Measurements from ENCODE around the gene CCDC61.
A peak's percentile ranks its signal among the peaks of the same experiment; 100 is the strongest.

CCDC61 gene

GRCh38 chr19:46015687-46016425 is 20.6 kb downstream of the CCDC61 start:
- DNase-seq (ENCODE audit: low spot score), result no peak

DNA sequence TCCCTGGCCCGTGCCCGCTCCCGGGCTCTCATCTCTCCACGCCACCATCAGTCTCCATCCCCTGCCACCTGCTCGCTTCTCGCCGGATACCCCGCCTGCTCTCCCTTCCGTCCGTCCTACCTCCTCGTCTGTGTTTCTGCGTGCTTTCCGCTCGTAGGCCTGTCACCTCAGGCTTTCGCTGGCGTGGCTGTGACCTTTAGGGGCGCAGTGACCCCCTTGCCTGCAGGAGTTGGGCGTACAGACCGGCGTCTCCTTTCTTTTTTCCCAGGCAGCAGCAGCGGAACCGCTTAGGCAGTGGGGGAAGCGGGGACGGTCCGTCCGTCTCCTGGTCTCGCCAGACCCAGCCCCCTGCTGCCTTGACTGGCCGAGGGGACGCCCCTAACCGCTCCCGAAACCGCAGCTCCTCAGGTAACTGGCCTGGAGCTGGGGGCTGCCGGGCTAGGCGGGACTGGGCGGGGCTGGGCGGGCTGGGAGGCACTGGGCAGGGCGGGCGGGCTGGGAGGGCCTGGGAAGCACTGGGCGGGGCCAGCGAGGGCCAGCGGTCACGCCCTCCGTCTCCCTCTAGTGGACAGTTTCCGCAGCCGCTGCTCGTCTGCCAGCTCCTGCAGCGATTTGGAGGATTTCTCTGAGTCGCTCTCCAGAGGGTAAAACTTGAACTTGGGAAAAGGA is 21.3 kb downstream of the CCDC61 start:
- peak; percentile 87 for DNase-seq (ENCODE audit: low spot score)

DNA sequence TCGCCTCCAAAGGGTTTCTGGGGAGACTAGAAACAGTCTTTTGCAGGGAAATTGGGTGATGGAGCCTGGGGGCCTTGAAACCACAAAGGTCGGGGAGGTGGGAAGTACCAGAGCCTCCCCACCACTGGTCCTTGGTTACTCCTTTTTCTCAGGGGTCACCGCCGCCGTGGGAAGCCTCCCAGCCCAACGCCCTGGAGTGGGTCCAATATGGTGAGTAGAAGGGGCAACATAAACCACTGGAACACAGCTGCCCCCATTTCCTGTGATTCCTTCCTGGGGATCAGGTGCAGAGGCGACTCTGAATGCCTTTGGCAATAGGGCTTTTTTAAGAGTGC is 21.8 kb downstream of the CCDC61 start:
- no peak for DNase-seq (ENCODE audit: low spot score)

GRCh38 chr19:46017874-46018675 is 22.8 kb downstream of the CCDC61 start:
- DNase-seq (ENCODE audit: low spot score), result no peak

- DNase-seq (ENCODE audit: low spot score), result no peak
These were observed 23.5 kb downstream of the CCDC61 start for GRCh38 chr19:46018729-46019251.

- no peak for DNase-seq (ENCODE audit: low spot score)
These were observed 24.0 kb downstream of the CCDC61 start for GRCh38 chr19:46019270-46019669.

GRCh38 chr19:46020819-46021125 is 25.5 kb downstream of the CCDC61 start:
- DNase-seq (ENCODE audit: low spot score), result no peak

GRCh38 chr19:46021531-46022041 is 26.3 kb downstream of the CCDC61 start:
- no peak for DNase-seq (ENCODE audit: low spot score)

DNA sequence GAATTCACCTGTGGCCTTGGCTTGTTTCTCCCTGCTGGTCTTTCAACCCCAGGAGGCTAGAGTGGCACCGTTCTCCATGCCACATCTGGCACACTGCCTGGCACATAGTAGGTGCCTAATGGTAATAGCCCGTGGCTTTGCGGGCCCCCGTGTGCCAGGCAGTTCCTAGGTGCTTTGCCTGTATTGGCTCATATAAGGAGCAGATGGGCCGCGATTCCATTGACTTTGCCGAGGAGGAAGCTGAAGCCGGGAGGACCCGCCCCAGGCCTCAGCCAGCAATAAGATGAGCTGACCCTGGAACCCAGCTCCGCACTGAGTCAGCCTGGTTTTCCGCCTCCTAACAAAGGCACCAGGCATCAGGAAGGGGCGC is 26.8 kb downstream of the CCDC61 start:
- no peak for DNase-seq (ENCODE audit: low spot score)

DNA sequence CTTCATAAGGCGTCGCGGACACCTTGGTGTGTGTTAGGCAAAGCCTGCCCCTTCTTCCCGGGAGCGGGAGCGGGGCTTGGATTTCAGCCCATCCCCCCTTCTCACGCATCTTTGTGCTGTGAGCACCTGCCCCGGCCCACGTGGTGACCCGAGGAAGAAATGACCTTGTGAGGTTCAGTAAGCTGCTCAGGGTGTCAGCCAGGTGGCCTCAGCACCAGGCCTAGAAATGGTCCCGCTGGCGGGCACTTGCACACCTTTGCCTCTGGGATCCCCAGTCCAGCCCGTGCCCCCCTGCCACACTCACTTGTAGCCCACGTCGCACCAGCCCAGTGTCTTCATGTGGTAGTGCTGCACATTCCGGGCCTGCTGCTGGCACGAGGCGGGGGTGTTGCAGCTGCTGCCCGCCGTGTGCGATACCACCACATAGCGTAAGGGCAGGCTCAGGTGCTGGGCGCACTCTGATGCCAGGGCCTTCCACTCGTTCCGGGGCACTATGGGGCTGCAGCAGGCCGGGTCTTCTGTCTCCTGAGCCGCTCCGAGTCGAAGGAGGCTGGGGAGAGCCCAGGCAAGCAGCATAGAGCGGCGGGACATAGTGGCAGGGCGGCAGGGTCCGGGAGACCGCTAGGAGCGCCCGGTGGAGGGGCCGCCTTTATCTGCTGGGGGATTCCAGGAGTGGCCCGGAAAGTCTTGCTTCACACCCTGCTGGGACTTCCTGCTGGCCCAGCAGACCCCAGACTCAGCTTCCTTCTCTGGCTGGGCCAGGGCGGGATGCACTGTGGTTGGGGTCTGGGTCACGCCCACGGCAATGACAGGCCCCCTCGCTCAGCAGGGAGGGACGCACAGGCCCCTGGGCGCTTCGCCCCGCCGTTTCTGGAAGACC is 27.4 kb downstream of the CCDC61 start, which contains the start of gene PGLYRP1:
PGLYRP1 (minus strand) TSS at position 623 of the 880 bp plus-strand sequence; CDS start at position 591, 32 bp downstream.
- DNase-seq (ENCODE audit: low spot score), result no peak

DNA sequence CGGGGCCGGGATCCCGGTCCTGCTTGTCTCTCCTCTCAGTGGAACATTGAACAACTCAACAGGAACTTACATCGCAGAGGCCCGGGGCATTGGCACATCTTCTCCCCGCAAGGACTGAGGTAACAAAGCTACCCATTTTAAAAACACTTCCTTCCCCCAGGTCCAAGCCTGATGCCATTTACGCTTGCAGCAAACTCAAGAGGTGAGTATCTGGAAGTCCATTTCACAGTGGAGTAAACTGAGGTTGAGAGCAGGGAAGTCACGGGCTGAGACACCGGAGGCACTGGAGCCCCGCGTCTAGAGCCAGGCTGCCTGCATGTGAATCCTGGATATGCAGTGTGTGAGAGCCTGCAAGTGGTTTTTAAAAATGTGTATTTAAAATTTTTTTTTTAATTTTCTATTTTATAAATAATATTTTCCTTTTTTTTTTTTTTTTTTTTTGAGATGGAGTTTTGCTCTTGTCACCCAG is 28.1 kb downstream of the CCDC61 start:
- no peak for DNase-seq (ENCODE audit: low spot score)

GRCh38 chr19:46025835-46026234 is 30.6 kb downstream of the CCDC61 start:
- DNase-seq (ENCODE audit: low spot score), result no peak

DNA sequence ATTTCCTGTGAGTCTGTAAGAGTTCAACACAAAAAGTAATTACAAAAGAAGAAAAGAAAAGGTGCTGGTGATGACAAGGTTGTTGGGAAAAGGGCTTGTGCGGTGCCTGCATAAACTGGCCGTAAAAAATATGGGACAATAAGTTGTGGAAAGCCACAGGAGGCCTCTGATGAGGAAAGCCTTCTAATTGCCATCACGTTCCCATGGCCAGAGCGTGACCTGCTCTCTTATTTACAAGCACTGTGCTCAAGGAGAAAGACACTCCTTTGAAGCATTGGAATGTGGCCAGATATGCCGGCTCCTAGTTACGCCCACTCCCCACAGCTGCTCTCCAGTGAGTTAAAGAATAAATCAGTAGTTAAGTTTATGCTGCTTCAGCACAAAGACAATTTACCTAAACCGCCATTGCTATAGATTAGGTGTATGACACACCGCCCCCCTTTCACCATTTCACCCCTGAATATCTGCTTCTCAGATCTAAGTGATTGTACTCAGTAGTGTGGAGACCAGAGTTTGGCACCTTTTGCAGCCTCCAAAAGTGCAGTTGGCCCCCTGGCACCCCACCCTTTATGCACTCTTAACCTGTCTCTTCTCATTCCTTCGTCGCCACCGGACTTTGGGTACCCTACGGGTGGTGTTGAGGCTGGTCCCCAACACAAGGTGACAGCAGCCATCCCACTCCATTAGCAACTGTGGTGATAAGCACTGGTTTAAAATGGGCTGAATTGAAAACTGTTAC is 35.7 kb downstream of the CCDC61 start:
- no peak for DNase-seq (ENCODE audit: low spot score)

DNA sequence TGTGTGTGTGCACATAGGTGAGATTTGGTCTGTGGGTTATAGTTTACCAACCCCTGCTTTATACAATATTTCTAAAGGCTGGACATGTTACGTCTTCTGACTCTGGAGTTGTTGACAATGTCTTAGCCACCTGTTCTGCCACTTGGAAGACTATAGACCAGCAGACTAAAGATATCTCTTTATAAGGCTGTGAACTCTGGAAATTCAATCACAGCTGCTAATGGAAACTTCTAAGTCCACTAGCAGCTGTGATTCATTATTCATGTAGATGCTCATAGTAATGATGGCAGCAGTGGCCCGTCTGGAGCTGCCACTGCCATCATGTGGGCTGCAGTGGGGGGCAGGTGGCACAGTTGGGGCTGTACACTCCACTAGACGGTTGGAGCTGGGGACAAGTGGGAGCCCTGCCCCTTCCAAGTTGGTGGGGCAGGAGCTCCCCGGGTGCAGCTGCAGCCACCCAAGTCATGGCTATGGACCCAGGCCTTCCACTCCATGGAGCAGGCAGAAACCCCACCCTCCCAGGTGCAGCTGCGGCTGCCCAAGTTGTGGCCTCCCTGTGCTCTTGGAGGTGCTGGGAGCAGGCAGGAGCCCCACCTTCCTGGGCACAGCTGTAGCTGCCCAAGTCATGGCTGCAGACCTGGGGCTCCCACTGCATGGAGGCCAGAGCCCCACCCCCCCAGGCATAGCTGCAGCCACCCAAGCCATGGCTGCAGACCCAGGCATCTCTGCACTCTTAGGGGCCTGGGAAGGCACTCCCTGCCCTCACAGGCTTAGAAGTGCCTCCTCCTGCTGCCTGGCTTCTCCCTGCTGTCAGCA is 36.7 kb downstream of the CCDC61 start:
- DNase-seq (ENCODE audit: low spot score), result no peak

DNA sequence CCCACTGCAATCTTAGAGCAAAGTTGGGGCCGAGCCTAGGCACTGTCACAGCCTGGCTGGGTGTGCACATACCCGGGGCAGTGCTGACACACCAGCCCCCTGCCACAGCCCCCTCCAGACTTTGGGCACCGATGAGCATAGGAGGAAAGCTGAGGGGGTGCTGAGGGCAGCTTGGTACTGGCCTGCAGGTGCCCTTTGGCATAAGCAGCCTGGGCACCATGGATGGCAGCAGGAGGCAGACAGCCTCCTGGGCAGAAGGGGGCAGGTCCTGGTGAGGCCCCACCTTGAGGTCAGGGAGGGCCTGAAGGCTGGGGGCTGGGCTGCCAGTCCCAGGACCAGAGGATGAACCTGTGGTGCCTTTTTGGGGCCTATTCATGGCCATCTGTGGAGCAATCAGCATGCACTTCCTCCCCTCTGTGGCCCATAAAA is 37.3 kb downstream of the CCDC61 start:
- no peak for DNase-seq (ENCODE audit: low spot score)

DNA sequence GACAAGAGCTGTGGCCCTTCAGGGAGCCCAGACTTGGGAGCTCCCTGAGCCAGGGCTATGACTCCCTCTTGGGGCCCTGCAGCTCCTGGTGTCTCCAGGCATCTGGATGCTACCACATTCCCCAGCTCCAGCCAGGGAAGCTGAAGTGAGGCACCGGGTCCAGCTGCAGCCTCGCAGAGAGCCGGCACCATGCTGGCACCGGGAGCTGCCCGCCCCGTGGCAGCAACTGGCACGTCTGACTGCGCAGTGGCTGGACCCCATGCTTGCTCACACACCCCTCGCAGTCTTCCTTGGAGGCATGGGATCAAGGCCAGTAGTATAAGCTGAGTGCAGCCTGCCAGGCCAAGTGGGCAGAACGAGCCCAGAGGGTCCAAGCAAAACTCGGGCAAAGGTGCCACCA is 38.1 kb downstream of the CCDC61 start:
- no peak for DNase-seq (ENCODE audit: low spot score)

DNA sequence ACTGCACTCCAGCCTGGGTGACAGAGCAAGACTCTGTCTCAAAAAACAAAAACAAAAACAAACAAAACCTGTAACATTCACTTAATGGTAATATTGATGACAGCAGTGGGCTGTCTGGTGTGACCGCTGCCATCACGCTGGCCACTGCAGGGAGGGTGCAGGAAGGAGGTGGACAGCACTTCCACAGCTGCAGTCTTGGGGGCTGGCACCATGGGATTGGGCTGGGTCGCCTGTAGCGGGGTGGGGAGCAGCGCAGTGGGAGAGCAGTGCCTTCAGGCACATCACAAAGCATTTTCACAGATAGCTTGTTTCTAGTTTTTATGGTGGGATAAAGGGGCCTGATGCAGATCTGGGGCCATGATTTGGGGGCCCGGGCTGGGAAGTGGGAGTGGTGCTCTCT is 40.3 kb downstream of the CCDC61 start:
- DNase-seq (ENCODE audit: low spot score), result no peak

DNA sequence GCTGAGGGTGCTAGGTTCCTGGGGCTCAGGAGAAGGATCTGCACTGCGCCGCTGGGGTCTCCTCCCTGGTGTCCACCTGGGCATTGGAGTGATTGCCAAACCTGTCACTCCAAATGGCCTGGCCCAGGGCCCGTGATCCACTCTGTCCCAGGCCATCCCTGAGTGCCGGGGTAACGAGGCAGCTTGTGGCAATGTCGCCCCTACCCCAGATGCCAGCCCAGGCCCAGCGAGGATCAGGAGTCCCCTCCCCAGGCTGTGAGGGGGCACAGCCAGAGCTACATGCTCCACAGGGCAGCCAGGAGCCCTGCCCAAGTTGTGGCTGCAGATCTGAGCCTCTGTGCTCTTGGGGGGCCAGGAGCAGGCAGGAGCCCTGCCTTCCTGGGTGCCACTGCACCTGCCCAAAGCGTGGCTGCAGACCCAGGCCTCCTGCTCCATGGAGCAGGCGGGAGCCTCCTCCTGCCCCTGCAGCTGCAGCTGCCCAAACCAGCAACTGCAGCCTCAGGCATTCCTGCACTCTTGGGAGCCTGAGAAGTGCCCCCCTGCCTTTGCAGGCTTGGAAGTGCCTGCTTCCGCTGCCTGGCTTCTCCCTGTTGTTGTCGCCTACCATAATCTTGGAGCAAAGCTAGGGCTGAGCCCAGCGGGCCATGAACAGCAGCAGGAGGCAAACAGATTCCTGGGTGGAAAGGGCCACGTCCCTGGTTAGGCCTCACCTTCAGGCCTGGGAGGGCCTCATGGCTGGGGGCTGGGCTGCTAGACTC is 40.9 kb downstream of the CCDC61 start:
- no peak for DNase-seq (ENCODE audit: low spot score)

GRCh38 chr19:46036744-46037128 is 41.5 kb downstream of the CCDC61 start:
- DNase-seq (ENCODE audit: low spot score), result no peak
